ENCODE data around the gene CDC25A.
A peak's percentile ranks its signal among the peaks of the same experiment; 100 is the strongest.
"Not testable (repeated sequence)": the region's sequence is repeated elsewhere in the genome, so short reads cannot be mapped to it uniquely, and the experiment has no call there.

The CDC25A gene

GRCh38 chr3:48188266-48189201, at the start of gene CDC25A:
Gene CDC25A, minus strand, starts transcription at chr3:48188417. Its CDS starts 470 bp downstream, at chr3:48187947.
- peak; percentile 83 to 96 for DNase-seq

GRCh38 chr3:48236531-48236930, 48.3 kb upstream of the CDC25A start:
- no peak for DNase-seq

- DNase-seq: no peak
These were observed 45.3 kb upstream of the CDC25A start for GRCh38 chr3:48233542-48233941.

- DNase-seq: peak; percentile 2 to 56
These were observed 44.5 kb upstream of the CDC25A start for GRCh38 chr3:48232734-48233133.

GRCh38 chr3:48232232-48232631, 44.0 kb upstream of the CDC25A start:
- no peak for DNase-seq

GRCh38 chr3:48226939-48227338, 38.7 kb upstream of the CDC25A start:
- no peak for DNase-seq

GRCh38 chr3:48225587-48225986, 37.4 kb upstream of the CDC25A start:
- DNase-seq: no peak

- DNase-seq: no peak
These were observed 34.6 kb upstream of the CDC25A start, which contains the start of gene CAMP for GRCh38 chr3:48222616-48223513. Gene CAMP, plus strand, starts transcription at chr3:48223495. Its CDS starts 17 bp downstream, at chr3:48223512.

GRCh38 chr3:48220746-48221145, 32.5 kb upstream of the CDC25A start:
- DNase-seq: no peak

GRCh38 chr3:48219543-48219942, 31.3 kb upstream of the CDC25A start:
- DNase-seq: no peak

GRCh38 chr3:48218537-48218936, 30.3 kb upstream of the CDC25A start:
- DNase-seq: no peak

- DNase-seq: no peak
These were observed 29.2 kb upstream of the CDC25A start for GRCh38 chr3:48217449-48217848.

- no peak for DNase-seq
These were observed 27.7 kb upstream of the CDC25A start for GRCh38 chr3:48215876-48216275.

GRCh38 chr3:48215466-48215865, 27.2 kb upstream of the CDC25A start:
- no peak for DNase-seq

GRCh38 chr3:48215019-48215418, 26.8 kb upstream of the CDC25A start:
- no peak for DNase-seq

GRCh38 chr3:48214225-48214624, 26.0 kb upstream of the CDC25A start:
- no peak for DNase-seq

GRCh38 chr3:48211776-48212175, 23.6 kb upstream of the CDC25A start:
- DNase-seq: not testable (repeated sequence)

- DNase-seq: not testable (repeated sequence)
These were observed 22.3 kb upstream of the CDC25A start for GRCh38 chr3:48210534-48210933.

GRCh38 chr3:48209445-48209844, 21.2 kb upstream of the CDC25A start:
- DNase-seq: no peak

GRCh38 chr3:48208076-48208475, 19.9 kb upstream of the CDC25A start:
- DNase-seq: no peak

GRCh38 chr3:48202632-48203031, 14.4 kb upstream of the CDC25A start:
- DNase-seq: no peak

- DNase-seq: no peak
These were observed 10.9 kb upstream of the CDC25A start for GRCh38 chr3:48199117-48199516.

- DNase-seq: no peak
These were observed 8.4 kb upstream of the CDC25A start for GRCh38 chr3:48196611-48197010.
